ENCODE data around the gene BATF2. TPM values are rescaled to one million over a fixed set of nuclear protein-coding genes. Genes with fewer than 3 reads are reported as not detected.
"Not testable (repeated sequence)": the region's sequence is repeated elsewhere in the genome, so short reads cannot be mapped to it uniquely, and the experiment has no call there.

The BATF2 gene, protein sequence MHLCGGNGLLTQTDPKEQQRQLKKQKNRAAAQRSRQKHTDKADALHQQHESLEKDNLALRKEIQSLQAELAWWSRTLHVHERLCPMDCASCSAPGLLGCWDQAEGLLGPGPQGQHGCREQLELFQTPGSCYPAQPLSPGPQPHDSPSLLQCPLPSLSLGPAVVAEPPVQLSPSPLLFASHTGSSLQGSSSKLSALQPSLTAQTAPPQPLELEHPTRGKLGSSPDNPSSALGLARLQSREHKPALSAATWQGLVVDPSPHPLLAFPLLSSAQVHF
- total RNA-seq: 1.2 TPM
- long read RNA-seq, partial matches to known transcripts: 0 of 3 reads
- long read RNA-seq, other reads (novel, unspliced or antisense): 0 of 3 reads

DNA sequence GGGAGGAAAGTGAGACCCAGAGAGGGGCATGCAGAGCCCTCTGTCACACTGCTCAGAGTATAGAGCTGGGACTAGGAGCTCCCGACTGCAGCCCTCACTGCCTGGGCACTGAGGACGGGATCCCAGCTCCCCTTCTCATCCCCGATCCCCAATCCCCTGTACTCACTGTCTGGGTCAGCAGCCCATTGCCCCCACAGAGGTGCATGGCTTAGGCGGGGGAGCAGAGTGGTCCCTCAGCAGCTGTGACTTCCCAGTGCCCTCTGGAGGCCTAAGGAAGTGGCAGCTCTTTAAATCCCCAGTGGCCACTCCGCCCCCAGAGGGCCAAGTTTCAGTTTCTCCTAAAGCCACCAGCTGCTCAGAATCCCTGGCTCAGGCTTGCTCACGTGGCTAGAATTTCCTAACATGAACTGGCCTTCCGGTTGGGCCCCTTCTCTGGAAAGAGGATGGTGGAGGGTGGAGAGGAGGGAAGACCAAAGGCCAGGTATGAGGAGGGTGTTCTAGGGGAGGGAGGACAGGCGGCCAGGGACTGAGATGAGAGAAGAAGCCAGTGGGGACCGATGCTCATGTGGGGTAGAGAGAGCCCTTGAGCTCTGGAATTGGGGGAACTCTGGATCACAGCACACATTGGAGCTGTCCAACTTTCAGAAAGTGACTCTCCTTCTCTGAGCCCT is at the start of gene BATF2:
Gene BATF2, minus strand, starts transcription at position 262 of the 671 bp plus-strand sequence. Its CDS starts 57 bp downstream, at position 205.
- peak; percentile 92 for ATAC-seq
- intact Hi-C loops (cut with micrococcal nuclease): no loop called here

DNA sequence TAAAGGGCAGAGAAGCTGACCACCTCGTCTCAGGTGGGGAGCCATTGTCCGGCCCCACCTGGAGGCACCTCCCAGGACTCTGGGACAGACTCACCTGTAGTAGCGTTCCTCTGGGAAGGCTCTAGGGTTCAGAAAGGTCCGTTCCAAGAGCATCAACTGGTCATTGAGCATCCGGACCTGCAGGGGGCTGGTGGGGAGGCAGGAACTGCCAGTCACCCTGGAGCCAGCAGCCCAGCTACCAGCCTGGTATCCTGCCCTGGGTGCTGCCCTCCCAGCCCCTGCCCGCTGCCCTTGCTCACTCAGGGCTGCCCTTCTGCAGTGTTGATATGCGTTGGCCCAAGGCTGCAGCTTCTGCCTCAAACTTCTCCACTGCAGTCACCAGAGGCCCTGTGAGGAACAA is 49.0 kb upstream of the BATF2 start:
- ATAC-seq (no peak), DNase-seq (no peak)

More for the DNA sequence above, at the start of gene BATF2:
- DNase-seq: peak; percentile 71

GRCh38 chr11:65045061-65045460 is 48.3 kb upstream of the BATF2 start:
- ATAC-seq (no peak), DNase-seq (no peak)
- intact Hi-C loops (cut with micrococcal nuclease): no loop called here

More for the DNA sequence above, 49.0 kb upstream of the BATF2 start:
- intact Hi-C loops (cut with micrococcal nuclease): no loop called here

DNA sequence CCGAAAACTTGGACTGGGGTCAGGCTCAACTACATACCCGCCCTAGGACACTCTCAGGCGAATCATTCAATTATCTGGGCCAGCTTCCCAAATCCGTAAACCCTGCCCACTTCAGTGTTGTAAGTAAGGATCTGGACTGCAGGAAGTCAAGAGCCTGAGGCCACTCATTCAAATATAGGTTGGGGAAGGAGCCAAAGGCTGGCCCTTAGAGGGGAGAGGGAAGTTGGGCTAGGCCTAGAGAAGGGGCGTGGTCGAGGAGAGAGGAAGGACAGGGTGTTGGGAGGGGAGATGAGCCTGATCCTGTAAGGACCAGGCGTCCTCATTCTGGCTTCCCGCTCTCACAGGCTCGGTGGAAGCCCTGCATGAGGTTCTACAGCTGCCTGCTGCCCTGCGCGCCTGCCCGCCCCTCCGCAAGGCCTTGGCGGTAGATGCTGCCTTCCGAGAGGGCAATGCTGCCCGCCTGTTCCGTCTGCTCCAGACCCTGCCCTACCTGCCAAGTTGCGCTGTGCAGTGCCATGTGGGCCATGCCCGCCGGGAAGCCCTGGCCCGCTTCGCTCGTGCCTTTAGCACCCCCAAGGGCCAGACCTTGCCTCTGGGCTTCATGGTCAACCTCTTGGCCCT is 47.2 kb upstream of the BATF2 start:
- no peak for ATAC-seq
- intact Hi-C loops (cut with micrococcal nuclease): no loop called here
- peak; percentile 44 for DNase-seq

DNA sequence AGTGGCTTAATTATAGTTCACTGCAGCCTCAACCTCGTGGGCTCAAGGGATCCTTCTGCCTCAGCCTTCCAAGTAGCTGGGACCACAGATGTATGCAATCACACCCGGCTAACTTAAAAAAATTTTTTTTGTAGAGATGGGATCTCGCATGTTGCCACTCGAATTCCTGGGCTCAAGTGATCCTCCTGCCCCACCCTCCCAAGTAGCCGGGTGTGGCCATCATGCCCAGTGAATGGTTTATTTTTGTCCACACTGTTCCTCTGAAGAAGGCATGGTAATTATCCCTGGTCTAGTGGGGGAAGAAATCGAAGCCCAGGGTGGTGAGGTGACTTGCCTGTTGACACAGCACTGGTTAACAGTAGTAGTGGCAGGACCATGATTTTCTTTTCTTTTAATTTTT is 46.1 kb upstream of the BATF2 start:
- ATAC-seq (no peak), DNase-seq (no peak)
- intact Hi-C loops (cut with micrococcal nuclease): no loop called here

- ATAC-seq (peak; percentile 96), DNase-seq (peak; percentile 93)
These were observed 44.3 kb upstream of the BATF2 start, which contains the start of gene SAC3D1 for GRCh38 chr11:65040847-65041622. SAC3D1 (plus strand) TSS chr11:65041210; CDS start chr11:65041293, 83 bp downstream.

GRCh38 chr11:65040520-65040846 is 43.7 kb upstream of the BATF2 start:
- ATAC-seq (no peak), DNase-seq (no peak)
- intact Hi-C loops (cut with micrococcal nuclease): no loop called here

More at GRCh38 chr11:65040847-65041622, 44.3 kb upstream of the BATF2 start, which contains the start of gene SAC3D1:
- intact Hi-C loops (cut with micrococcal nuclease): no loop called here

- DNase-seq: peak; percentile 83
- no peak for ATAC-seq
- intact Hi-C loops (cut with micrococcal nuclease): no loop called here
These were observed 40.2 kb upstream of the BATF2 start for GRCh38 chr11:65036931-65037330.

DNA sequence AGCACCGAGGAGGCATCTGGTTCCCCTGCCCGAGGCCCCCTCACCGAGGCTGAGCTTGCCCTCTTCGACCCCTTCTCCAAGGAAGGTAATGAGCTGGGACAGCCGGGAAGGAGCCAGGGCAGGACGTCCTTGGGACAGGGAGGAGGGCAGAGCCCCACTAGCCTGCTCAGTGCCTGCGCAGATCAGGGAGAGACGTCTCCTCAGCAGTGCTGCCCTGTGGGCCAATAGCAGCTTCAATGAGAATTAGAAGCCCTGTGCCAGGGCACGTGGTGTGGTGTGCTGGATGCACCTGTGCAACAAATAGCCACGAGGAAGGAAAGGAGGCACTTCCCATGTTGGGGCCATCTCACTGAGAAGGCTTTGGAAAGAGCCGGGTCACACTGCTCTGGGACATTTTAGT is 38.8 kb upstream of the BATF2 start:
- no peak for DNase-seq
- ATAC-seq: no peak
- intact Hi-C loops (cut with micrococcal nuclease): no loop called here

GRCh38 chr11:65034423-65034822 is 37.7 kb upstream of the BATF2 start:
- DNase-seq (no peak), ATAC-seq (no peak)
- intact Hi-C loops (cut with micrococcal nuclease): no loop called here

GRCh38 chr11:65032216-65032615 is 35.4 kb upstream of the BATF2 start:
- DNase-seq (no peak), ATAC-seq (no peak)
- intact Hi-C loops (cut with micrococcal nuclease): no loop called here

DNA sequence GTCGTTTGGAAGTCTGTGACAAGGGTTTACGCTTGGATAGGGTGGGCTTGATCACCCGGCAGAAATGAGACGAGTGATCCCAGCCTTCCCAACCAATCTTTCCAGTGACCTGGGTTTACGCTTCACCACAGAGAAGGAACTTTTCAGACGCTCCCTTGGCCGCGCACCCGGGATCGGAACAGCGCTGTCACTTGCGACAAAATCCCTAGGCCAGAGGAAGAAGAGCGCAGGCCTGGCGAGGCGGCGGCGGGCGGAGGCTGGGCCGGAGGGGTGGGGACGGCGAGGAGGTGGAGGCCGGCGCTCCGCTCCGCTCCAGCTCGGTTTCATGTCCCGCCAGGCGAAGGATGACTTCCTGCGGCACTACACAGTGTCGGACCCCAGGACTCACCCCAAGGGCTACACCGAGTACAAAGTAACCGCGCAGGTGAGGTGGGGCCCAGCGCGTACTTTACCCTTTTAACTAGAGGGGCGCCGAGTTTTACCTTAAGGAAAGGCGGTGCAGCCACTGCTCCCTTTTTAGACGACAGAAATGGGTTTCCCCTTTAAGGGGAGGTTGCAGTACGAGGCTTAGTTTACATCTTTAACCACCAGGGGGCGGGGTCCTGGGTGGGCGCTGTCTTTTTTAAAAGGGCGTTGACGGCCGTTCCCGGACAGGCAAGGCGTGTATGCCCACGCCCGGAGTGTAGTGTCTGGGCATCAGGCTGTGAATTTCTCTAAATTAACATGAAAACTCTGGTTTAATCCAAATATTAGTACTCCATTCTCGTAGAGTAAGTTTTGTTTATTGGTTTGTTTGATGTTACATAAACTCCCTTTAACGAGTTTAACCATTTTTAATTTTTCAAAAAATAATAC is 30.7 kb upstream of the BATF2 start, which contains the start of gene SNX15:
Gene SNX15, plus strand, starts transcription at position 227 of the 855 bp plus-strand sequence. Its CDS starts 99 bp downstream, at position 326.
- DNase-seq (peak; percentile 95), ATAC-seq (peak; percentile 99)
- intact Hi-C loops (cut with micrococcal nuclease): no loop called here

DNA sequence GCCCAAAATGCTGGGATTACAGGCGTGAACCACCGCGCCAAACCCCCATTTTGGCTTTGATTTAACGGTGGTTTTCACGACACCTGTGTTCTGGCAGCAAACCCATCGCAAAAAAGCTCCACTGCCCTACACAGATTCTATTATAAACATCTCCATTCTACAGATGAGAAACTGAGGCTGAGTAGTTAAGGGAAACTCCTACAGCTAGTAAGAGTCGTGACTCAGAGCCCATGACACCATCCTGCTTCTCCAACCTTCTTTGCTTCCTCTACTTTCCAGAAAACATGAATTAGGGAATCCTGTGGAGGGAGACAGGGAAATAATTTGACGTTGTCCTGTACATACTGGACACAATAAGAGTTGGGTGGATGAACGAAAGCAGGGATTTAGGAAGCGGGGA is 30.0 kb upstream of the BATF2 start:
- DNase-seq: no peak
- intact Hi-C loops (cut with micrococcal nuclease): no loop called here
- ATAC-seq: no peak

- DNase-seq; ATAC-seq; intact Hi-C loops (cut with micrococcal nuclease): not testable (repeated sequence)
These were observed 26.7 kb upstream of the BATF2 start for GRCh38 chr11:65023502-65023901.

DNA sequence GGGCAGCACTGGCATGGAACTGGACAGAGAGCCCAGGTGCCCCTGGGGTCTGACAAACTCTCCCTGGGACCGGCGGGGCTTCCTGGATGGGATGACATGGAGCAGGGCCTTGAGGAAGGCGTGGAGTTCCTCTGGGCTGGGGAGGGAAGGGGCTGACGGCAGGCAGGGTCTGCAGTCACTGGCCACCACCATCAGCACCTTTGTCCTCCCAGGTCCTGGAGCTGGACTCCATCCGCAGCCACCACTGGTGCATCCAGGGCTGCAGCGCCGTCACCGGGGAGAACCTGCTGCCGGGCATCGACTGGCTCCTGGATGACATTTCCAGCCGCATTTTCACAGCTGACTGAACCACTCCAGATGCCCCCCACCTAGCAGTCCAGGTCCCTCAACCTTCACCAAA is 24.7 kb upstream of the BATF2 start:
- intact Hi-C loops (cut with micrococcal nuclease): no loop called here
- DNase-seq (no peak), ATAC-seq (no peak)

DNA sequence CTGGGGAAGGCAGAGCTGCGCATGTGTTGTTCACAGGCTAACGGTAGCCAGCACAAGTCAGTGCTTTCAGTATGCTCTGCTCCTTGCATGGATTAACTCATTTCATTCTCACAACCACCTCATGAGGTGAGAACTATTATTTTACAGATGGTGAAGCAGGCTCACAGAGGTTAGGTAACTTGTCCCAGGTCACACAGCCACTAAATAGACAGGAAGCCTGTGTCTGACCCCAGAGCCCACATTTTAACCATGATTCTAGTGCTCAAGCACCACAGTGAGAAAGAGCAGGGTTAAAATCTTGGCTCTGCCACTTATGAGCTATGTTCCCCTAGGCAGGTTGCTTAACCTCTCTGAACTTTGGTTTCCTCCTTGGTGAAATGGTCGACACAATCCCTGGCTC is 24.2 kb upstream of the BATF2 start:
- ATAC-seq (no peak), DNase-seq (no peak)
- intact Hi-C loops (cut with micrococcal nuclease): no loop called here

DNA sequence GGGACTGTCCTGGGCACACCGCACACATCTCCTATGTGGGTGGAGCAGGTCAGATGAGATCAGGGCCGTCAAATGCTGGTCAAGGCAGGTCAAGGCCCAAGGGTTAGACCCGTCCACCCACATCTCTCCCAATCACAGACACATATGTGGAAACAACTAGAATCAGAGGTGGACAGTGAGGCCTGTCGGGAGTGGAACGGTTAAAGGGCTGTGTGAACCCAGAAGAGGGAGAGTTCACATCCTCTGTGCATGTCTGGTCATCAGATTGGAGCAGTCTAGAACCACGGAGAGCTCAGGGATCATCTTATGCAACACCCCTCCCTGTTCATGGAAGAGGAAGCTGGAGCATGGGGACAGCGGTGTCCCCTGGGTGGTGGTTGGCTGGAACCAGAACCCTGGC is 23.1 kb upstream of the BATF2 start:
- DNase-seq: no peak

DNA sequence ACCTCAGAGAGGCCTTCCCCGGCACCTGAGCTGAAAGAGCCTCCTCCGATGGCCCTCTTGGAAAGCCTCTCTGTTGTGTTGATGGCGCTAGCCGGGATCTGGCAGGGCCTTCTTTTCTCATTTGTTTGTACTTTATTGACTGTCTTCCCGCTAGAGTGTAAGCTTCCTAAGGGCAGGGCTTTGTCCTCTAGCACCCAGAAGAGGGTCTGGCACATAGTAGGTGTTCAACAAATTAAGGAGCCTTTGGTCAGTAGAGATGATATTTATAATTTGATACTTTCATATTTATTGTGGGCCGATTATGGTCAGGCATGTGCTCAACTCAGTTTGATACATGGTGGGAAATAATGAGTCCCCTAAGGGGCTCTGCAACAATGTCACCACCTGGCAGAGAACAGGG is 21.2 kb upstream of the BATF2 start:
- intact Hi-C loops (cut with micrococcal nuclease): no loop called here
- no peak for ATAC-seq
- DNase-seq: no peak

More for the DNA sequence above, 23.1 kb upstream of the BATF2 start:
- intact Hi-C loops (cut with micrococcal nuclease): no loop called here
- ATAC-seq: no peak

Data from left ventricle myocardium superior (tissue), 1 donor.